Measurements from ENCODE around the gene ZNF503. TPM values are rescaled to one million over a fixed set of nuclear protein-coding genes. Genes with fewer than 3 reads are reported as not detected.
"Not testable (repeated sequence)": the region's sequence is repeated elsewhere in the genome, so short reads cannot be mapped to it uniquely, and the experiment has no call there.

The ZNF503 gene
- total and polyA plus RNA-seq, 10 of the 15 experiments (the other 5 are each of a cell fraction or from before 2014, with no cell fraction given): 0.05 to 1.1 (median 0.11) TPM; not detected in 1

DNA sequence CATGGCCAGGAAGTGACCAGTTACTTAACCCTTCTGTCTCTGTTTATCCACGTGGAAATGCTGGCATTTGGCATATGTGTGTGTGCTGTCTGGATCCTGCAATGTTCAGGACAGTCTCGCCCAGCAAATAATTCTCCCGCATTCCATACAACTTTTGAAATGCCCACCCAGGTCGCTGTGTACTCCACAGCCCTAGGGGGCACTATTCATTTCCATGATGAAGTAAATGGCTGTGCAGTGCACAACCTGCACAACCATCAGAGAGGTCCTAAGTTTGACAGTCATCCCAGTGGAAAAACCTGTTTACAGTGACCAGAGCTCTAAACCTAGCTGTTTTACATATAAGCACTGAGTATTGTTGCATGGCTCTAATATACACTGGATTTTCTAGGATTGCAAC is 38.1 kb downstream of the ZNF503 start (continued):
- TF ChIP-seq, protein P1, sequence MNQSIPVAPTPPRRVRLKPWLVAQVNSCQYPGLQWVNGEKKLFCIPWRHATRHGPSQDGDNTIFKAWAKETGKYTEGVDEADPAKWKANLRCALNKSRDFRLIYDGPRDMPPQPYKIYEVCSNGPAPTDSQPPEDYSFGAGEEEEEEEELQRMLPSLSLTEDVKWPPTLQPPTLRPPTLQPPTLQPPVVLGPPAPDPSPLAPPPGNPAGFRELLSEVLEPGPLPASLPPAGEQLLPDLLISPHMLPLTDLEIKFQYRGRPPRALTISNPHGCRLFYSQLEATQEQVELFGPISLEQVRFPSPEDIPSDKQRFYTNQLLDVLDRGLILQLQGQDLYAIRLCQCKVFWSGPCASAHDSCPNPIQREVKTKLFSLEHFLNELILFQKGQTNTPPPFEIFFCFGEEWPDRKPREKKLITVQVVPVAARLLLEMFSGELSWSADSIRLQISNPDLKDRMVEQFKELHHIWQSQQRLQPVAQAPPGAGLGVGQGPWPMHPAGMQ (IDR thresholded peaks at IDR 0.05; ENCODE audit: borderline replicate concordance): no peak
- TF ChIP-seq RELB (IDR thresholded peaks at IDR 0.05; ENCODE audit: low read depth) (no peak), DPF2 (IDR thresholded peaks at IDR 0.05) (no peak), SPI1 (IDR thresholded peaks at IDR 0.05; ENCODE audit: borderline replicate concordance, insufficient read depth, low read depth, low read length) (no peak)

- H3K9me3 ChIP-seq (replicated peaks; ENCODE audit: control insufficient read depth, insufficient read depth, low read length); H4K20me1 ChIP-seq (ENCODE audit: control insufficient read depth, insufficient read depth); H3K36me3 ChIP-seq (ENCODE audit: control insufficient read depth in 2 of 2, insufficient read depth in 2 of 2, low read length in 1 of 2); RAD21 ChIA-PET (ENCODE audit: unreplicated experiment); BruUV-seq (replicated peaks); H3K9ac ChIP-seq (ENCODE audit: control insufficient read depth, insufficient read depth, low read length); H3K27ac ChIP-seq (ENCODE audit: control insufficient read depth, insufficient read depth); H3K4me3 ChIP-seq; intact Hi-C loops (cut with micrococcal nuclease; ENCODE audit: unreplicated experiment); CTCF ChIA-PET; H3K4me1 ChIP-seq (ENCODE audit: control insufficient read depth, insufficient read depth, low read length); H2AFZ ChIP-seq (ENCODE audit: control insufficient read depth, low read depth, low read length); H3K79me2 ChIP-seq (ENCODE audit: control insufficient read depth, insufficient read depth, low read length); in situ Hi-C loops (cut with MboI); DNase-seq (ENCODE audit: low read depth, low spot score); POLR2A ChIA-PET; SMC1A ChIA-PET (ENCODE audit: uncharacterized antibody, unreplicated experiment); H3K27me3 ChIP-seq (replicated peaks in 1 of 2; ENCODE audit: control insufficient read depth in 2 of 2, insufficient read depth in 2 of 2, low read length in 1 of 2); FAIRE-seq; ATAC-seq; H3K4me2 ChIP-seq (ENCODE audit: control insufficient read depth, insufficient read depth): not testable (repeated sequence)
- 23% methylated on average over 7 of the region's 8 CpGs for WGBS (ENCODE audit: insufficient coverage, insufficient replicate concordance, low lambda C conversion rate, missing lambda C conversion rate)
These were observed 41.7 kb downstream of the ZNF503 start for GRCh38 chr10:75359876-75360275.

Measured in GM12878 (cell line).